GM18507 (cell line): Measurements from ENCODE around the gene ENOX1.
"Not testable (repeated sequence)": the region's sequence is repeated elsewhere in the genome, so short reads cannot be mapped to it uniquely, and the experiment has no call there.

Source experiments
- DNase-seq: peaks from one replicate; pipeline ENCODE4 v3.0.0; 2011; ENCODE audit warnings: low read depth; ENCODE audit not compliant: insufficient read length; ENCODE audit errors: extremely low spot score
- FAIRE-seq: peaks from 2 replicates; lab custom pipeline; 2011; peaks lifted over from hg19 to GRCh38; lab: Jason Lieb, UNC

The ENOX1 gene

GRCh38 chr13:43354153-43354945 is 432.4 kb downstream of the ENOX1 start:
- FAIRE-seq (no peak), DNase-seq (no peak)

- FAIRE-seq = no peak
These were observed 433.1 kb downstream of the ENOX1 start for GRCh38 chr13:43353631-43354030.

DNA sequence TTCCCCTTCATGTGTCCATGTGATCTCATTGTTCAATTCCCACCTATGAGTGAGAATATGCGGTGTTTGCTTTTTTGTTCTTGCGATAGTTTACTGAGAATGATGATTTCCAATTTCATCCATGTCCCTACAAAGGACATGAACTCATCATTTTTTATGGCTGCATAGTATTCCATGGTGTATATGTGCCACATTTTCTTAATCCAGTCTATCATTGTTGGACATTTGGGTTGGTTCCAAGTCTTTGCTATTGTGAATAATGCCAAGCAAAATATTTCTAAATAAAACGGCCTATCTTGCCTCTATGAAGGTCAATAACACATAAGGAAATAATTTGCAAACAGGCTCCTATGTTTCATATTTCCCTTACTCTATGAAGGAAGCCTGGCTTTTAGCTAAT is 435.2 kb downstream of the ENOX1 start:
- FAIRE-seq = not testable (repeated sequence)

More at GRCh38 chr13:43353631-43354030, 433.1 kb downstream of the ENOX1 start:
- no peak for DNase-seq

DNA sequence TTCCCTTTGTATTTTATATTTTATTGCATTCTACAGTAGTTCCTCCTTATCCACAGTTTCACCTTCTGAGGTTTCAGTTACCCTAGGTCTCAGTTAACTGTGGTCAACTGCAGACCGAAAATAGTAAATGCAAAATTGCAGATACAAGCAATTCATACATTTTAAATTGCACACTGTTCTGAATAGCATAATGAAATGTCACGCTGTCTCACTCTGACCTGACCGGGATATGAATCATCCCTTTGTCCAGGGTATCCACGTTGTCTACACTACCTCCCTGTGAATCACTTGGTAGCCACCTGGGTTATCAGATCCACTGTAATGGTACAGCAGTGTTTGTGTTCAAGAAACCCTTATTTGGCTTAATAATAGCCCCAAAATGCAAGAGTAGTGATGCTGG is 438.4 kb downstream of the ENOX1 start:
- peak; percentile 33 for FAIRE-seq
- DNase-seq = no peak

More for the DNA sequence above, 435.2 kb downstream of the ENOX1 start:
- not testable (repeated sequence) for DNase-seq

DNA sequence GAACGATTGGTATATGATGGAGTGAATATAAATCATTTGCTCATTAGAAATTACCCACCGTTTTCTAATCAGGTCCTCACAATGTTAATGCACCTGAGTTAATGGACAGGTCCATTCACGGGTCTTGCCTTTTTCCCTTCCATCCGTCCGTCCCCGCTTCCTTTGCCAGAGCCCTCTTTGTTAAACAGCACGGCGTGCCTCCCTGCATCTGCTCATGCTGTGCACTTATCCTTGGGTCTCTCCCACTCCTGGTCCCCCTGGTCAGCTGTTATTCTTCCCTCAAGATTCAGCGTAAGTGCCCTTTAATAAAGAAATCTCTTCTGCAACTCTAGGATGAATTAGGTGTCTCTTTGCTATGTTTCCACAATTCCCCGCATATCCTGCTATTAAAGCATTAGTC is 438.9 kb downstream of the ENOX1 start:
- no peak for DNase-seq
- FAIRE-seq = no peak

DNA sequence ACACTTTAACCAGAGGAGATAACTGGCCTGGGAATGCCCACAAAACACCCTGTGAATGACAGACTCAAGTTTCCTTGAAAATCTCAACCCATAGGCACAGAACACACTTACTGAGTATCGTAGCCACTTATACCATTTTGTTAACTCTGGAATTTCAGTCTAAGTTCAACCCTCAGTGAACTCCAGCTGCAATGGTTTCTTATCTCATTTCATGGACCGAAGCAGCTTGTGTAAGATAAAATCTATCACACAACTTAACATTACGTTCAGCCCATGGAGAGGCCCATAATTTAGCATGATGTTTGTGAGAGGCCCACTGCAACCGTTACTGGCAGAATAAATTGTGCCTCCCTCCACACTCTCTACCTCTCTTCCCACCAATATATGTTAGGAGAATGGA is 440.3 kb downstream of the ENOX1 start:
- no peak for FAIRE-seq

DNA sequence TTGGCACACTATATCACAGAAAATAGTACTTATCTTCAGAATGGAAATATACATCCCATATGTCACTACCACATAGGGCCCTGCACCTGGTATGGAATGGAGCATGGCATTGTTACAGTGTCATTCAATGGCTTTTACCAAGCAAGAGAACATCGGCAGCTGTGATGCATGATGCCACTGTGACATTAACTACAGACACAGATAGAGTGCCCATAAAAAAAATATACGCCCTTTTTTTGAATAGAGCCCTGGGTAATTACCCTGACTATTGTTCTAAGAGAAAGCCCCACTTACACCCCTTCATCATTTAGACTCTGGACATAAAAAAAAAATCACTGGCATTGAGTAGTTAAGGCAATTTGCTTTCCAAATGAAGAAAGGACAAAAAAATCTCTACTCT is 443.1 kb downstream of the ENOX1 start:
- DNase-seq = no peak
- FAIRE-seq = no peak

More for the DNA sequence above, 440.3 kb downstream of the ENOX1 start:
- DNase-seq = no peak

GRCh38 chr13:43339805-43340550 is 446.8 kb downstream of the ENOX1 start:
- FAIRE-seq = no peak
- no peak for DNase-seq

DNA sequence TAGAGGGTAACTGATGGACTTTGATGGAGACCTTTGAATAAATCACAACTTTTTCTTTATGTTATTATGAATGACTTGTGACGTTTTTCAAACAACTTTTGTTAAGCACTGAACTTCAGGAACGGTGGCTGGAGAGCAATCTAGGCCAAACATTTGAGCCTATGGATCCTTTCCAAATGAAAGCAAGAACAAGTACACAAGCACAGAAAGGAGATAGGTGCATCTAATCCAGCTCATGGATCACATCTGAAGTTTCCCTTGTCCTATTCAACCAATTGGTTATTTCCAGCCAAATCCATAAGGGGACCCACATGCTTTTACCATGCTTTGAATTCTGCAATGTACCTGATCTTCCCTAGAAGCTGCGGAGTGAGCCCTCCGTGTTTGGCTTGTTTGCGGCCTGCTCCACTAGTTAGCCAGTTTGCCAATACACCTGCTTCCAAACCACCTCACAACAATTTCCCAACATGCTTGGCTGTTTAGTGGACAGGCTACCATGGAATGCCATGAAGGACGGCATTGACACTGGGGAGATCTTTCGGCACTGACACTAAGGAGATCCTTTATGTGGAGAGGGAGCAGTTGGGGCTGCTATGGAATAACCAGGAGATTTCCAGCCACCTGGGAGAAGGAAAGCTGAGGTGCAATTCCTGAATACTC is 447.5 kb downstream of the ENOX1 start:
- DNase-seq (no peak), FAIRE-seq (no peak)

- FAIRE-seq (no peak), DNase-seq (no peak)
These were observed 451.0 kb downstream of the ENOX1 start for GRCh38 chr13:43335764-43336163.

DNA sequence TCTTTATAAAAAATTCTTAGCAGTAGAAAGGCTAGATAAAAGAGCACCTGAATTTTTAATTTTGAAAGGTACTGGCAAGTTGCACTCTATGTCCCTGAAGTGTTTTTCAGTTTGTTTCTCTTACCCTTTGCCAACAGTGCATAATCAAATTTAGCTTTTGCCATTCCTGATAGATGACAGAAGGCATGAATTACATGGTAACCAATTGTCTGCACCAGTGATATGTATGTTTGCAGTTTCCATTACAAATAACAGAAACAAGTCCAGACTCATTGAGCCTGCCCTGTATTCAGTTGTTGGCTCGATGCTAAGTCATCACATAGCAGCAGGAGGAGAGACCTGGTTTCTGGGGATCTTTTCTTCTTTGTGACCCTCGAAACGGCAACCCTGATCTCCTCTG is 453.6 kb downstream of the ENOX1 start:
- DNase-seq = no peak
- FAIRE-seq = no peak

- FAIRE-seq (no peak), DNase-seq (no peak)
These were observed 455.1 kb downstream of the ENOX1 start for GRCh38 chr13:43331672-43332071.

- DNase-seq (no peak), FAIRE-seq (no peak)
These were observed 457.1 kb downstream of the ENOX1 start for GRCh38 chr13:43329702-43330101.

GRCh38 chr13:43328907-43329306 is 457.9 kb downstream of the ENOX1 start:
- no peak for FAIRE-seq
- no peak for DNase-seq

DNA sequence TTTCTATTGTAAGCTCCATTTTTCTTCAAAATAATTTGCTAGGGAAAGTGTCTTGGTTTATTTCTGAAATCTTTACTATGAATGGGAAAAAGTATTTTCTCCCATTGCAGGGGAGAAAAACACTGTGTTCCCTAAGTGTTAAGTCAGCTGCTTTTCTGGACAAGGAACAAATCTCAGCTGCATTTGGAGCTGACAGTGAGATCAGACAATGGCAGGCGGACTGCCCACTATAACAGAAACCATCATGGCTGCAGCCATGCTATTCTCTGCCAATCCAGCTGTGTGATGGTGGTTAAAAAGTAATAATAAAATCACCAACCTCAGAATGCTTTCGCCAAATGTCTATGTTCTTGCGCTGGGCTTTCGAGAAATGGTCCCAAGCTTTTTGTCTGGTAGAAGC is 460.7 kb downstream of the ENOX1 start:
- FAIRE-seq = no peak
- DNase-seq = no peak

DNA sequence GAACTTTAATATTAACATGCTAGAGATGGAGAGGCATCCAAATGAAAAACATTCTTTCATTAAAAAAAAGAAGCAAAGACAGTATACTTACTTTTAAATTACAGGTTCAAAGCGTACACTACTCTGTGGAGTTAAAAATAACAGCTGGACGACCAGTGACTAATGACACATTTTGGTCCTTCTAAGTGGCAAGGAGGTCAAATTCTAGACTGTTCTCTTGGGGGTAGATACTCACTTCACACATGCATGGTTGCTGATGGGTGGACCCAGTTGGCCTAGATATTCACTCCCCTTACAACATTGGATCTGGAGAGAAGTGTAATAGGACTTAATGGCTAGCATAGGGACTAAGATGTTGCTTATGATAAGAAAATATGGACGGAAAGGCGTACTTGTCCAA is 461.1 kb downstream of the ENOX1 start:
- DNase-seq = no peak
- FAIRE-seq = no peak

DNA sequence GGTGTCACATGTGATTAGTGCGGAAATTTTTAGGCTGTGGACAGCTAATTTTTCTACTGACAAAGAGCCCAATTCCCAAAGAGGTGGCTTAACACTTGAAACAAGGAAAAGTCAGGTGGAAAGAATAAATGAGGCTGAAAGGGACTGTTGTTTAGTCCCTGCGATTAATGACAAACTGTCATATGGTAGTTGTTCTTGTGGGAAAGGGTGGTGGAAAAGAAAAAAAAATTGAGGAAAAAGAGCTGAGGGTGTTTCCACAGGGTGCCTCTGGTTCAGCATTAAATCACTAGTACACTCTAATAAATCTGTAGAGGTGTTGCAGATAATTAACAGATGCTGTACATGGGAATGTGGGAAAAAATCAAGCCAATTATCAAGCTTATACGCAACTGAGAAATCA is 462.6 kb downstream of the ENOX1 start:
- no peak for FAIRE-seq
- DNase-seq = no peak

DNA sequence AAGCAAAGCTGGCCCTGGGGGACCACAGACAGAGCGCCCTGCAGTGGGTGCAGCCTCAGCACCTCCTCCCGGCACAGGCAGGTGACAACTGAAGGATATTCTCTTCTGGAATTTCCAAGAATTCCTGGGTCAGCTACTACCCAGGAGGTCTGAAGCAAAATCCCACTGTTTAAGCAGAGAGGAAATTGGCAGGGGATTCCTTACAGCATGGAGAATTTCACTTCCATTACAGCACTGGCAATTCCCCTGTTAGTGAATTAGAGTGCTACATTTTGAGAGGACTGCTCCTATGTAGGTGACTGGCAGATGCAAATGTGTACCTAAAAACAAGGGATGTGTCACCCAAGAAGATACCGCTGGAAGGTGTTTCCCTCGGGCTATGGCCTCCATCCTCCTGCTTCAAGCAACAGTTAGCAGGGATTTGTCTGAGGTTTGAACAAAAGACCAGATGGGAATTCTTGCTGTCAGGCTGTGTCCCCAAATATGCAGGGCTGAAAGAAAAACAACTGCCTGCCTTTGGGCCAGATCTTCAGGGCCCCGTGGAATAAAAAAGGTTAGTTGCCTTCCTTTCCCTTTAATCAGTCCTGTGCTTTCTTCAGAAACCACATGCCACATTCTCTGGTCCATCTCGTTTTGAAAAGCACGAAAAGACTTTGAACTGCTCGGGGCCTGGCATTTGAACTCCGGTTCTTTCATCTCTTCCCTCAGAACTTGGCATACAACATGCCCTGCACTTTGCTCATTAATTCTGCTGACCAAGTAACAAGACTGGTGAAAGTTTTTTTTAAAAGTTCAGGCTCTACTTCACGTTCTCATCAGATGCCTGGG is 466.9 kb downstream of the ENOX1 start:
- DNase-seq (no peak), FAIRE-seq (no peak)

DNA sequence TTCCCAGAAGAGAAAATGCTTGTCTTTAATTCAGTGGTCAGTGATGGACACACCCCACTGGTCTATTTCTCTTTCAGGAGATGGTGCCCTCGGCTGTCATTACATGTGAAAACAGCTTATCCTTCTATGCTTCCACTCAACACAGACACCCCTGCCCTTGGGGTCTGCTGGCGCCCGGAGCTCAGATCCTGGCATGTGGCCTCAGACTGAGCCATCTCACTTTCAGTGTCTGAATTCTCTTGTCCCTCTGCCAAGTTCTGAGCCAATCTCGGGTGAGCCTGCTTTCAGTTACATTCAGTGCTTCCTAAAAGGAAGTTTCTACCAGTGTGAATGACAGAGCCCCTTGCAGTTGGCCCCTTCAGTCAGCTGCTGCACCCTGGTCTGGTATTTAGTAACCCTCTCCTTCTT is 469.8 kb downstream of the ENOX1 start:
- DNase-seq (no peak), FAIRE-seq (peak; percentile 59)

GRCh38 chr13:43316281-43316680 is 470.5 kb downstream of the ENOX1 start:
- DNase-seq (no peak), FAIRE-seq (no peak)
